AG04450 (cell line): ENCODE results near the gene MSI2. TPM values are rescaled to one million over a fixed set of nuclear protein-coding genes. Genes with fewer than 3 reads are reported as not detected.

Experiments
- CTCF ChIA-PET: fragments of 300-600, 350-600 bp; formaldehyde crosslinking; extraction: SDS; loops from one replicate; lab custom pipeline; 2022; ENCODE audit warnings: antibody characterized with exemption, inconsistent platforms; lab: Charles Lee
- POLR2A ChIA-PET: fragments of 350-600 bp; formaldehyde crosslinking; extraction: SDS; loops from one replicate; lab custom pipeline; 2021; ENCODE audit warnings: antibody characterized with exemption, inconsistent platforms; lab: Yijun Ruan, JAX
- DNase-seq: peaks from one replicate; pipeline ENCODE4 v3.0.0-alpha.2; 2011; ENCODE audit warnings: low read depth, low spot score
- H3K27ac ChIP-seq: one replicate; pipeline ENCODE4 v1.5.1; 2012; ENCODE audit warnings: low read depth, low read length, control low read depth
- H3K27me3 ChIP-seq: one replicate; pipeline ENCODE4 v1.6.0; 2012; ENCODE audit warnings: low read length; ENCODE audit not compliant: control insufficient read depth, insufficient read depth
- H3K4me3 ChIP-seq: 2 replicates; pipeline ENCODE4 v1.5.1; 2011; ENCODE audit warnings: mild to moderate bottlenecking, low read depth, low read length, control low read depth
- H3K9me3 ChIP-seq: 2 replicates; pipeline ENCODE4 v1.5.1; 2012; ENCODE audit warnings: low read length; ENCODE audit not compliant: control insufficient read depth, insufficient read depth
- polyA plus RNA-seq: library from polyadenylated mRNA; depleted of rRNA; stranded (reverse); fragments of >200 nt; gene quantifications from 2 replicates; pipeline ENCODE4 v1.2.3, GENCODE V29; 2011
- TF ChIP-seq, protein P1 (sequence below): IDR thresholded peaks from 2 replicates; pipeline ENCODE4 v1.5.1; 2011; ENCODE audit warnings: low read depth, low read length, control low read depth, inconsistent platforms

The MSI2 gene
- polyA plus RNA-seq, 1 experiment: 26.2 TPM

- CTCF ChIA-PET: no interaction called here
- TF ChIP-seq, protein P1, sequence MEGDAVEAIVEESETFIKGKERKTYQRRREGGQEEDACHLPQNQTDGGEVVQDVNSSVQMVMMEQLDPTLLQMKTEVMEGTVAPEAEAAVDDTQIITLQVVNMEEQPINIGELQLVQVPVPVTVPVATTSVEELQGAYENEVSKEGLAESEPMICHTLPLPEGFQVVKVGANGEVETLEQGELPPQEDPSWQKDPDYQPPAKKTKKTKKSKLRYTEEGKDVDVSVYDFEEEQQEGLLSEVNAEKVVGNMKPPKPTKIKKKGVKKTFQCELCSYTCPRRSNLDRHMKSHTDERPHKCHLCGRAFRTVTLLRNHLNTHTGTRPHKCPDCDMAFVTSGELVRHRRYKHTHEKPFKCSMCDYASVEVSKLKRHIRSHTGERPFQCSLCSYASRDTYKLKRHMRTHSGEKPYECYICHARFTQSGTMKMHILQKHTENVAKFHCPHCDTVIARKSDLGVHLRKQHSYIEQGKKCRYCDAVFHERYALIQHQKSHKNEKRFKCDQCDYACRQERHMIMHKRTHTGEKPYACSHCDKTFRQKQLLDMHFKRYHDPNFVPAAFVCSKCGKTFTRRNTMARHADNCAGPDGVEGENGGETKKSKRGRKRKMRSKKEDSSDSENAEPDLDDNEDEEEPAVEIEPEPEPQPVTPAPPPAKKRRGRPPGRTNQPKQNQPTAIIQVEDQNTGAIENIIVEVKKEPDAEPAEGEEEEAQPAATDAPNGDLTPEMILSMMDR: no peak
- no peaks in the 10 kb centered on the region for H3K27me3 ChIP-seq
- no peak overlapping the region for H3K27ac ChIP-seq
- no peaks in the 10 kb centered on the region for H3K9me3 ChIP-seq
- H3K4me3 ChIP-seq: no peak overlapping the region
- POLR2A ChIA-PET: no interaction called here
- no peak for DNase-seq
These were observed 372.1 kb downstream of the MSI2 start for GRCh38 chr17:57628421-57628820.

- 0 out of 2 replicates have a peak, but pooled peaks cover 6% of the 10 kb centered on the region for H3K9me3 ChIP-seq
- TF ChIP-seq, protein P1: no peak
- POLR2A ChIA-PET: no interaction called here
These were observed 373.1 kb downstream of the MSI2 start for GRCh38 chr17:57629470-57629869.

DNA sequence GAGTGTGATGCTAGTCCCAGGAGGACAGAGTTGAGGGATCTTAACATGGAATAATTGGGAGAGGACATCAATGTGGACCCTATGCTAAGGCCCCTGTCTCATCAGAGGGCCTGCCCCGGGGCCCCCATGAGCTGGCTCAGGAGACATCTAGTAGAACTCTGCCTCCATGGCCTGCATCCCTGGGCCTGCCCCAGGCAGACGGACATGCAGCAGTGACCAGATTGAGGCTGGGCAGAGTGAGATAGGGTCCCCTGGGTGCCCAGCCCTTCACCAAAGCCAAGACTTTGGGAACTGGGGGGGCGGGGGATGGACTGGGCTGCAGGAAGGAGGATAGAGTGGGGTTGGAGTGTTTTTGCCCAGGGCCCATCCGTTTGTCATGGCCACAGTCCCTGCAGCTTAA is 373.6 kb downstream of the MSI2 start:
- DNase-seq: no peak
- H3K9me3 ChIP-seq: 0 out of 2 replicates have a peak, but pooled peaks cover 6% of the 10 kb centered on the region
- ChIA-PET POLR2A (no interaction called here), CTCF (no interaction called here)
- TF ChIP-seq, protein P1: no peak
- no peak overlapping the region for H3K27ac ChIP-seq
- no peaks in the 10 kb centered on the region for H3K27me3 ChIP-seq
- H3K4me3 ChIP-seq: no peak overlapping the region

More at GRCh38 chr17:57629470-57629869, 373.1 kb downstream of the MSI2 start:
- no peaks in the 10 kb centered on the region for H3K27me3 ChIP-seq
- DNase-seq: no peak
- H3K27ac ChIP-seq: no peak overlapping the region
- CTCF ChIA-PET: no interaction called here
- H3K4me3 ChIP-seq: no peak overlapping the region

GRCh38 chr17:57630736-57631135 is 374.4 kb downstream of the MSI2 start:
- ChIA-PET POLR2A (no interaction called here), CTCF (no interaction called here)
- no peak for DNase-seq
- TF ChIP-seq, protein P1: no peak
- Histone ChIP-seq H3K4me3 (no peak overlapping the region), H3K27ac (no peak overlapping the region), H3K27me3 (no peaks in the 10 kb centered on the region), H3K9me3 (peaks cover 9% of the 10 kb centered on the region; the same call in 1 of the 2 replicates)

DNA sequence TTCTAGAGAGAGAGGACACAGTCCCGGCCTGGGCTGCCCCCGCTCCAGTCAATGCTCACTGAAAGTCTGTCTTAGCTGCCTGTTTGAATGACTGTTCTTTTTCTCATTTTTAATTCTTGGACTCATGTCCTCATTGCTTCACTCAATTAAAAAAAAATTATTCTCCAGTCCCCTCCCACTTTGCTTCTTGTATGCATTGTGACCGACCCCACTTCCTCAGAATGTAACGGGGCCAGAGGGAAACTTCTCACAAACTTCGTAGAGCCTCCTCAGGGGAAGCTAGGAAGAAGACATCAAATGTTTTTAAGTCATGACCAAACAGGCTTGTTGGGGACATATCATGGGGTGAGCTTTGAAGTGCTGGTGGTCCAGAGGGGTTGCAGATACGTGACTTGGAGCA is 375.5 kb downstream of the MSI2 start:
- DNase-seq: no peak
- POLR2A ChIA-PET: no interaction called here
- Histone ChIP-seq H3K4me3 (no peak overlapping the region), H3K27me3 (no peaks in the 10 kb centered on the region), H3K27ac (no peak overlapping the region), H3K9me3 (peaks cover 9% of the 10 kb centered on the region; the same call in 1 of the 2 replicates)
- CTCF ChIA-PET: interaction anchor here (0.8 to 1.4 kb wide), 2 partner anchors 40 to 389 kb away, joined by 3 read pairs; no protein-coding TSS in a partner anchor
- TF ChIP-seq, protein P1: no peak
